Pancreas (tissue), 10 donors: Measurements from ENCODE around the gene EME2. TPM values are rescaled to one million over a fixed set of nuclear protein-coding genes. Genes with fewer than 3 reads are reported as not detected.

ENCODE experiments used
- ATAC-seq, 4 donors: fragments of 200-7000 bp; cut with Tn5 transposase; one replicate each; pipeline versions ENCODE4 v1.8.0 to v1.9.1; 2020; ENCODE audit warnings: mild to moderate bottlenecking in 4 of 4, moderate library complexity in 4 of 4
- DNase-seq, 6 donors: peaks; one replicate each; pipeline ENCODE4 v3.0.0-alpha.2; 2020
- FAIRE-seq: peaks from 2 replicates; lab custom pipeline; 2012; peaks lifted over from hg19 to GRCh38; lab: Jason Lieb, UNC
- H3K27ac ChIP-seq, 4 donors: fragments of 200-600 bp; sonication (generic); 1 replicate in 3 of 4; 2 replicates in 1 of 4; pipeline versions ENCODE4 v1.5.0 to v1.8.0; 2020
- H3K27me3 ChIP-seq, 4 donors: fragments of 200-600 bp; one replicate each; pipeline ENCODE4 v1.8.0; 2021
- H3K36me3 ChIP-seq, 3 donors: fragments of 200-600 bp; sonication (generic) in 1 of 3; one replicate each; pipeline versions ENCODE4 v1.5.0 to v1.8.0; 2020 to 2021
- H3K4me1 ChIP-seq, 3 donors: fragments of 200-600 bp; one replicate each; pipeline ENCODE4 v1.8.0; 2021
- H3K4me3 ChIP-seq, 4 donors: fragments of 200-600 bp; sonication (generic) in 2 of 4; one replicate each; pipeline versions ENCODE4 v1.5.0 to v1.8.0; 2020 to 2021
- H3K9me3 ChIP-seq, 4 donors: fragments of 200-600 bp; one replicate each; pipeline ENCODE4 v1.8.0; 2021
- WGBS, 2 donors: extraction: QIAGEN DNeasy Blood & Tissue Kit; methylation state at CpG; one replicate each; pipeline ENCODE4 v1.1.7; 2013; 5-methylcytosine and 5-hydroxymethylcytosine counted together
- intact Hi-C, 3 donors: fragments of 100-400 bp; cut with DNase I; formaldehyde crosslinking; loops; one replicate each; pipeline versions ENCODE4 v1.11.1 to v1.14.2; 2022
- polyA plus RNA-seq, 2 donors: library from polyadenylated mRNA; stranded (reverse); fragments of 200-250 nt; gene quantifications; one replicate each; pipeline ENCODE4 v1.2.3, GENCODE V29; 2013
- total RNA-seq, 6 donors: library from RNA; stranded (reverse); fragmentation: NEBNext Ultra II Directional in 4 of 6; extraction: Animal tissue kit (Norgen Biotek cat#: 25700) in 4 of 6; gene quantifications; one replicate each; pipeline versions ENCODE4 v1.2.1 to v1.2.4, GENCODE V29; 2021 to 2023
- TF ChIP-seq, protein P1 (sequence below), 4 donors: fragments of 200-600 bp; sonication (generic) in 3 of 4; IDR thresholded peaks; one replicate each; pipeline versions ENCODE4 v1.5.0 to v1.8.0; 2021; ENCODE audit warnings: antibody characterized with exemption in 4 of 4
- donor health status: healthy with polysubstance abuse.
- donor health status: DM: no; HTN: no; CAD: no; lungs with moderate emphysema.
- donor health status: DM: no; HTN: no; CAD: no.
- donor health status: control.
- donor health status: control.
- donor health status: Bipolar disorder and iron deficiency.
- donor health status: DM: yes; HTN: yes; CAD: no.
- donor health status: DM: no; HTN: no; CAD: no.
- donor health status: DM: no; HTN: no; CAD: no.
- donor health status: DM: yes; HTN: yes; CAD: no.

Gene EME2
- total and polyA plus RNA-seq, 8 donors = 4.7 to 37.9 (median 8.1) TPM

DNA sequence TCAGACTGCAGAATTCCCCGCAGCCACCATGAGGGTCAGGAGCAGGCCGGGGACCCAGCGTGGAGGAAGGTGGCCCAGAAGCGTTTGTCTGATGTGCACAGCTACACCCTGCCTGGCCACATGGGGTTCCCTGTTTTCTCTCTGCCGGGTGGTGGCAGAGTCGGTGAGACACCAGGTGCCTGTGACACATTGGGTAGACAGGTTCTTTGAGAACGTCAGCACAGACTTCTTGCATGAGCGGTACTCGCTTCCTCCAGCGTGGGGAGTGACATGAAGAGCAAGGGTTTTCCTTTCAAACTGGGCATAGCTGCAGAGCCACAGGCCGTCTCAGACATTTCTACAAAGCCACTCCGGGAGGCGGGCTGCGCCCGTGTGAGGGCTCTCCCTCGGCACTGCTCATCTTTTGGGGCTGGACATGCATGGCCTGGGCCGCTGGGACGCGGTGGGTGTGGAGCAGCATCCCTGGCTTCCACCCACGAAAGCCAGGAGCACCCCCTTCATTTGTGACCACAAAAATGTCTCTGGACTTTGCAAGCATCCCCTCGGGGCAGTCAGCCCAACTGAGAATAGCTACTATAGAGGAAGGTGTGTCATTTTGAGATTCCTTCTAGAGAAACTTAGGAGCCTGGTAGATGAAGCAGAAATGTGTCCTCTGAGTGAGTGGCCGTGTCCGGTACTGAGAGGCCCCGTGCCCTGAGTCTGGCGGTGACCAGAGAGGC, 27.3 kb upstream of the EME2 start:
- DNase-seq (no peak), FAIRE-seq (no peak), ATAC-seq (no peak)
- Histone ChIP-seq H3K27me3 (no peaks in the 10 kb centered on the region), H3K4me3 (no peak overlapping the region), H3K36me3 (peaks cover 0 to 43% (median 16%) of the 10 kb centered on the region in 3 donors), H3K4me1 (no peaks in the 10 kb centered on the region), H3K9me3 (no peaks in the 10 kb centered on the region), H3K27ac (no peak overlapping the region)
- WGBS, 2 donors = 93% methylated on average over 25 of the region's 25 CpGs
- TF ChIP-seq, protein P1, sequence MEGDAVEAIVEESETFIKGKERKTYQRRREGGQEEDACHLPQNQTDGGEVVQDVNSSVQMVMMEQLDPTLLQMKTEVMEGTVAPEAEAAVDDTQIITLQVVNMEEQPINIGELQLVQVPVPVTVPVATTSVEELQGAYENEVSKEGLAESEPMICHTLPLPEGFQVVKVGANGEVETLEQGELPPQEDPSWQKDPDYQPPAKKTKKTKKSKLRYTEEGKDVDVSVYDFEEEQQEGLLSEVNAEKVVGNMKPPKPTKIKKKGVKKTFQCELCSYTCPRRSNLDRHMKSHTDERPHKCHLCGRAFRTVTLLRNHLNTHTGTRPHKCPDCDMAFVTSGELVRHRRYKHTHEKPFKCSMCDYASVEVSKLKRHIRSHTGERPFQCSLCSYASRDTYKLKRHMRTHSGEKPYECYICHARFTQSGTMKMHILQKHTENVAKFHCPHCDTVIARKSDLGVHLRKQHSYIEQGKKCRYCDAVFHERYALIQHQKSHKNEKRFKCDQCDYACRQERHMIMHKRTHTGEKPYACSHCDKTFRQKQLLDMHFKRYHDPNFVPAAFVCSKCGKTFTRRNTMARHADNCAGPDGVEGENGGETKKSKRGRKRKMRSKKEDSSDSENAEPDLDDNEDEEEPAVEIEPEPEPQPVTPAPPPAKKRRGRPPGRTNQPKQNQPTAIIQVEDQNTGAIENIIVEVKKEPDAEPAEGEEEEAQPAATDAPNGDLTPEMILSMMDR (IDR thresholded peaks at IDR 0.05) = no peak
- intact Hi-C loops = no loop called here

DNA sequence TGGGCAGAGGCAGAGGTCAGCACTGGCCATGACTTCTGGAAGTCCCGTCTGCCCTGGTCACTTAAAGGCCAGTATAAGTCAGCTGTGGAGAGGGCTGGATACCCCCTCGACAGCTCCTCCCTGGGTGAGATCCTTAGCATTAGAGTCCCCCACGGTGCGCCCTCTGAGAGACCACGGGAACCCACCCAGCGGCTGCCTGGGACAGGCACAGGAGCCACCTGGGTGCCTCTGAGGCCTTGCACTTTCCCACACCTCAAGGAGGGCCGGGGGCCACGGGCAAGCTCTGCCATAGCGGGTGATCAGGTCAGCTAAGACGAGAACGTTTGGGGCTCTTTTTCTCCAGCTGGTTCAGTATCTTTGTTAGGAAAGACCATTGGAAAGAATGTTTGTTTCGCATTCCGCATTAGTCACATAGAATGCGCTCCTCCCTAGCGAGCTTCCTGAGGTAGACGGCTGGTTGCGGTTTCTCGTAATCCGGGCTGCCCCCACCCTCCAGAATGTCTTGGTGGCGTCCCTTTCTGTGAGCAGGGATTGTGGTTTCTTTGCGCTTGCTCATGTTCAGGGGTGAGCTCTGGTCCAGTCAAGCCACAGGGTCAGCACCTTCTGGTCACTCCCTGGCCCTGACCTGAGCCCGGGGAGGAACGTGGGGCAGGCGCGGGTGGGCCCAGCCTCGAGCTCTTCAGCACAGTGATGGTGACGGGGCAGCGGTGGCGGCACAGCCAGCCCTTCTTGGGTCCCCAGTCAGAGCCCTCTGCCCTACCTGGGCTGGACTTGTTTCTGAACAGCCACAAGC, 26.5 kb upstream of the EME2 start:
- Histone ChIP-seq H3K4me1 (no peaks in the 10 kb centered on the region), H3K9me3 (no peaks in the 10 kb centered on the region), H3K36me3 (peaks cover 0 to 43% (median 18%) of the 10 kb centered on the region in 3 donors), H3K27ac (no peak overlapping the region), H3K4me3 (no peak overlapping the region), H3K27me3 (no peaks in the 10 kb centered on the region)
- WGBS, 2 donors = 92 to 95% methylated on average over 29 of the region's 29 CpGs
- intact Hi-C loops = no loop called here
- FAIRE-seq (no peak), DNase-seq (no peak), ATAC-seq (no peak)
- TF ChIP-seq, protein P1 (IDR thresholded peaks at IDR 0.05) = no peak

DNA sequence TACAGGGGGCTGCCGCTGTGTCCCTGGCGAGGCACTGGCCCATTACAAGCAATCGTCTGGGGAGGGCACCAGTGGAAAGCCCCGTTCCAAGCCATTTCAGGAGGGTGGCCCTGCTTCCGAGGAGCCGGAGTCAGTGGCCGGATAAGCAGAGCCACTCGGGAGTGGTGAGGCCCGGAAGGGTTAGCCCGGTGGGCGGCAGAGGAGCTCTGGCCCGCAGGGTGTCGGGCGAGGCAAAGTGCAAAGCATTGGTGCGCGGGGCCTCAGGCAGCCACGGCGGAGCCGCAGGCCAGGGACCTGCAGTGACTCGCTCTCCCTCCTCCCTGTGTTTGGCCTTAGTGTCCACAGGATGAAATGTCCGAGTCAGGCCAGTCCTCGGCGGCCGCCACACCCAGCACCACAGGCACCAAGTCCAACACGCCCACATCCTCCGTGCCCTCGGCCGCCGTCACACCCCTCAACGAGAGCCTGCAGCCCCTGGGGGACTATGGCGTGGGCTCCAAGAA, 25.9 kb upstream of the EME2 start:
- TF ChIP-seq, protein P1 (IDR thresholded peaks at IDR 0.05) = no peak
- peaks cover 0 to 43% (median 20%) of the 10 kb centered on the region in 3 donors for H3K36me3 ChIP-seq
- no peaks in the 10 kb centered on the region for H3K4me1 ChIP-seq
- no peaks in the 10 kb centered on the region for H3K27me3 ChIP-seq
- intact Hi-C loops = no loop called here
- no peaks in the 10 kb centered on the region for H3K9me3 ChIP-seq
- WGBS, 2 donors = 94% methylated on average over 28 to 31 of the region's 31 CpGs
- no peak overlapping the region for H3K27ac ChIP-seq
- FAIRE-seq (no peak), ATAC-seq (no peak), DNase-seq (peak in 1 of 6 donors; percentile 67)
- no peak overlapping the region for H3K4me3 ChIP-seq

DNA sequence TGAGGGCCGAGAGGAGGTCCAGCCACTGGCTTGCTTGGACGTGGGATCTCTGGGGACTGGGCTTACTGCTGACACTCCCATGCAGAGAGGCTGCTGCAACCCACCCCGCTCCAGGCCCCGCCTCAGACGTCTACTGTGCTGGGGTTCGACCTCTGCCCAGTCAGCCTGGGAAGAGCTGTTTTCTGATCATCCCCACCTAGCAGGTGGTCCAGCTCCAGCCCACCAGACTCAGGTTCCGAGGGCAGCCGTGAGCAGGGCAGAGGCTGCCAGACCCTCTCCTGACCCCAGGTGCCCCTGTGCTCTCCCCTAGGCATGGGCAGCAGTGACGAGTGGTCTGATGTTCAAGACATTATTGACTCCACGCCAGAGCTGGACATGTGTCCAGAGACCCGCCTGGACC, 24.7 kb upstream of the EME2 start:
- TF ChIP-seq, protein P1 (IDR thresholded peaks at IDR 0.05) = no peak
- WGBS, 2 donors = 88 to 92% methylated on average over 11 of the region's 11 CpGs
- Histone ChIP-seq H3K27me3 (no peaks in the 10 kb centered on the region), H3K27ac (no peak overlapping the region), H3K4me1 (no peaks in the 10 kb centered on the region), H3K36me3 (peaks cover 0 to 50% (median 20%) of the 10 kb centered on the region in 3 donors), H3K9me3 (no peaks in the 10 kb centered on the region), H3K4me3 (no peak overlapping the region)
- DNase-seq (no peak), ATAC-seq (no peak), FAIRE-seq (no peak)
- intact Hi-C loops = no loop called here
